HepG2 (cell line): Measurements from ENCODE around the gene VAMP4. TPM values are rescaled to one million over a fixed set of nuclear protein-coding genes. Genes with fewer than 3 reads are reported as not detected.

ENCODE experiments used
- KDM1A ChIP-seq: IDR thresholded peaks from 2 replicates; pipeline ENCODE4 v1.6.1; 2016; ENCODE audit warnings: missing compliant biosample characterization
- KLF6 ChIP-seq: IDR thresholded peaks from 2 replicates; pipeline ENCODE4 v1.8.0; 2016; ENCODE audit warnings: missing biosample characterization, missing genetic modification reagents
- NFKB2 ChIP-seq: sonication (generic); formaldehyde crosslinking; IDR thresholded peaks from 2 replicates; pipeline ENCODE4 v1.4.0; 2020; ENCODE audit warnings: missing genetic modification reagents, borderline replicate concordance
- PCBP2 ChIP-seq: fragments of 200-400 bp; formaldehyde crosslinking; optimal IDR thresholded peaks from 2 replicates; pipeline ENCODE3; 2018; ENCODE audit warnings: low read length, low read depth; ENCODE audit not compliant: poor library complexity, severe bottlenecking
- PHF5A ChIP-seq: IDR thresholded peaks from one replicate; pipeline ENCODE4 v1.6.1; 2018; ENCODE audit warnings: low read depth, missing genetic modification reagents; ENCODE audit not compliant: unreplicated experiment
- SIX4 ChIP-seq: sonication (generic); formaldehyde crosslinking; IDR thresholded peaks from 2 replicates; pipeline ENCODE4 v1.4.0; 2020; ENCODE audit warnings: missing genetic modification reagents
- SP2 ChIP-seq: sonication (generic); formaldehyde crosslinking; IDR thresholded peaks from 2 replicates; pipeline ENCODE4 v1.5.1; 2020; ENCODE audit warnings: mild to moderate bottlenecking, missing genetic modification reagents
- ZNF383 ChIP-seq: sonication (generic); formaldehyde crosslinking; IDR thresholded peaks from 2 replicates; pipeline ENCODE4 v1.4.0; 2020; ENCODE audit warnings: missing genetic modification reagents, mild to moderate bottlenecking, borderline replicate concordance
- ZSCAN29 ChIP-seq: sonication (generic); formaldehyde crosslinking; conservative IDR thresholded peaks from 2 replicates; pipeline ENCODE4 v1.4.0; 2020; ENCODE audit warnings: mild to moderate bottlenecking, missing genetic modification reagents
- polyA plus RNA-seq, 8 experiments: library from polyadenylated mRNA; depleted of rRNA in 3 of 8; stranded (reverse) in 7 of 8; unstranded in 1 of 8; fragments of >200 nt; fragmentation: Illumina TruSeq in 4 of 8; extraction: Trizol in 4 of 8; gene quantifications; 2 replicates each; pipeline versions ENCODE4 v1.2.1 to v1.2.3, GENCODE V29; 2011 to 2016; ENCODE audit warnings: low read depth in 4 of 8, missing spikeins in 1 of 8, mixed read lengths in 1 of 8; ENCODE audit not compliant: insufficient read depth in 1 of 8
- total RNA-seq, 5 experiments: library from RNA; depleted of rRNA; stranded (reverse); fragments of >200 nt; fragmentation: Illumina TruSeq; extraction: Trizol; gene quantifications; 2 replicates each; pipeline ENCODE4 v1.2.3, GENCODE V29; 2016; ENCODE audit warnings: low read depth in 1 of 5
- TF ChIP-seq, protein P1 (sequence below): sonication (generic); formaldehyde crosslinking; IDR thresholded peaks from 2 replicates; pipeline ENCODE4 v1.4.0; 2020; ENCODE audit warnings: mild to moderate bottlenecking, missing genetic modification reagents
- TF ChIP-seq, protein P2 (sequence below): IDR thresholded peaks from 2 replicates; pipeline ENCODE4 v1.6.1; 2016; ENCODE audit warnings: low read depth
- TF ChIP-seq, protein P3 (sequence below): sonication (generic); formaldehyde crosslinking; IDR thresholded peaks from 2 replicates; pipeline ENCODE4 v1.8.1; 2022; ENCODE audit warnings: mild to moderate bottlenecking, missing genetic modification reagents
- TF ChIP-seq, protein P4 (sequence below): sonication (generic); formaldehyde crosslinking; IDR thresholded peaks from 2 replicates; pipeline ENCODE4 v1.4.0; 2020; ENCODE audit warnings: missing genetic modification reagents, borderline replicate concordance

The VAMP4 gene
- total and polyA plus RNA-seq, 2 of the 13 experiments (the other 11 are each of a cell fraction or from before 2014, with no cell fraction given): 1.4 to 2.0 TPM

DNA sequence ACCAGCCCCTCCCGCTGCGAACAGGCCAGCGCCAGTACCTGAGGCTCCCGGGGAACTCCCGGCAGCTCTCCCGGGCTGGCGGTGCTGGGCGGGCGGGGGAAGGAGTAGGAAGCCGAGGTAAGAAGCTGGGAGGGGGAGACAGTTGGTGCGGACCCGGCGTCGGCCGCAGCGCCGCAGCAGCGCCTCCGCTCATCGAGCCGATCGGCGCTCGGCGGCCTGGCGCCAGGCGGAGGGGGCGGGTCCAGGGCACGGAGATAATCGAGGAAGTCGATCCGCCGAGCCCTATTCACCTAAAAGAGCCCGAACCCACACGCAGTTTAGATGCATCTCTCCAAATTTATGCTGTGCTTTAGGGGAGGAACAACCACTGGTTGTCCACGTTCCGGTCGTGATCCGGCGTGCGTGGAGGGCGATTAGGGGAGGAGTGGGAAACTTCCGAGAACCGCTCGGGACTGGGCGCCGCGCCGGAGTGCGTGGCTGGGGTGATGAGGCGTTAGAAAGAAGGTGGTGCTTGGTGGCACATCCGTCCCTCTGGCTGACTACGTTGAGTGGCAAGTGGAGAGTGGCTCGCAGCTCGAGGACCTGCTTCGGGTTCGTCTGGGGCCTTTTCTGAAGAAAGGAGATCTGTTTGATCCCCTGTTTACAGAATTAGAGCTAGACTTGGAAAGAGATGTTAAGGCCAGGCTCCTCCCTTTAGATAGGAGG is at the start of gene VAMP4 (continued):
- TF ChIP-seq, protein P1, sequence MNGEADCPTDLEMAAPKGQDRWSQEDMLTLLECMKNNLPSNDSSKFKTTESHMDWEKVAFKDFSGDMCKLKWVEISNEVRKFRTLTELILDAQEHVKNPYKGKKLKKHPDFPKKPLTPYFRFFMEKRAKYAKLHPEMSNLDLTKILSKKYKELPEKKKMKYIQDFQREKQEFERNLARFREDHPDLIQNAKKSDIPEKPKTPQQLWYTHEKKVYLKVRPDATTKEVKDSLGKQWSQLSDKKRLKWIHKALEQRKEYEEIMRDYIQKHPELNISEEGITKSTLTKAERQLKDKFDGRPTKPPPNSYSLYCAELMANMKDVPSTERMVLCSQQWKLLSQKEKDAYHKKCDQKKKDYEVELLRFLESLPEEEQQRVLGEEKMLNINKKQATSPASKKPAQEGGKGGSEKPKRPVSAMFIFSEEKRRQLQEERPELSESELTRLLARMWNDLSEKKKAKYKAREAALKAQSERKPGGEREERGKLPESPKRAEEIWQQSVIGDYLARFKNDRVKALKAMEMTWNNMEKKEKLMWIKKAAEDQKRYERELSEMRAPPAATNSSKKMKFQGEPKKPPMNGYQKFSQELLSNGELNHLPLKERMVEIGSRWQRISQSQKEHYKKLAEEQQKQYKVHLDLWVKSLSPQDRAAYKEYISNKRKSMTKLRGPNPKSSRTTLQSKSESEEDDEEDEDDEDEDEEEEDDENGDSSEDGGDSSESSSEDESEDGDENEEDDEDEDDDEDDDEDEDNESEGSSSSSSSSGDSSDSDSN (CRISPR knock-in tag): peak; percentile 57; the same call in 1 of the 2 replicates
- no peak for TF ChIP-seq SIX4
- TF ChIP-seq KLF6 (CRISPR knock-in tag): no peak
- TF ChIP-seq SP2 (CRISPR knock-in tag): peak; percentile 57; the same call in 1 of the 2 replicates
- no peak for TF ChIP-seq PCBP2
- TF ChIP-seq PHF5A (CRISPR knock-in tag): no peak
- TF ChIP-seq ZNF383 (CRISPR knock-in tag): no peak
- TF ChIP-seq, protein P2, sequence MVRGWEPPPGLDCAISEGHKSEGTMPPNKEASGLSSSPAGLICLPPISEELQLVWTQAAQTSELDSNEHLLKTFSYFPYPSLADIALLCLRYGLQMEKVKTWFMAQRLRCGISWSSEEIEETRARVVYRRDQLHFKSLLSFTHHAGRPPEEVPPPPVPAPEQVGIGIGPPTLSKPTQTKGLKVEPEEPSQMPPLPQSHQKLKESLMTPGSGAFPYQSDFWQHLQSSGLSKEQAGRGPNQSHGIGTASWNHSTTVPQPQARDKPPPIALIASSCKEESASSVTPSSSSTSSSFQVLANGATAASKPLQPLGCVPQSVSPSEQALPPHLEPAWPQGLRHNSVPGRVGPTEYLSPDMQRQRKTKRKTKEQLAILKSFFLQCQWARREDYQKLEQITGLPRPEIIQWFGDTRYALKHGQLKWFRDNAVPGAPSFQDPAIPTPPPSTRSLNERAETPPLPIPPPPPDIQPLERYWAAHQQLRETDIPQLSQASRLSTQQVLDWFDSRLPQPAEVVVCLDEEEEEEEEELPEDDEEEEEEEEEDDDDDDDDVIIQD (CRISPR knock-in tag): peak; percentile 40; the same call in 1 of the 2 replicates
- TF ChIP-seq NFKB2: no peak; the same call in 1 of the 2 replicates
- TF ChIP-seq, protein P3, sequence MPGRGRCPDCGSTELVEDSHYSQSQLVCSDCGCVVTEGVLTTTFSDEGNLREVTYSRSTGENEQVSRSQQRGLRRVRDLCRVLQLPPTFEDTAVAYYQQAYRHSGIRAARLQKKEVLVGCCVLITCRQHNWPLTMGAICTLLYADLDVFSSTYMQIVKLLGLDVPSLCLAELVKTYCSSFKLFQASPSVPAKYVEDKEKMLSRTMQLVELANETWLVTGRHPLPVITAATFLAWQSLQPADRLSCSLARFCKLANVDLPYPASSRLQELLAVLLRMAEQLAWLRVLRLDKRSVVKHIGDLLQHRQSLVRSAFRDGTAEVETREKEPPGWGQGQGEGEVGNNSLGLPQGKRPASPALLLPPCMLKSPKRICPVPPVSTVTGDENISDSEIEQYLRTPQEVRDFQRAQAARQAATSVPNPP: no peak
- TF ChIP-seq, protein P4, sequence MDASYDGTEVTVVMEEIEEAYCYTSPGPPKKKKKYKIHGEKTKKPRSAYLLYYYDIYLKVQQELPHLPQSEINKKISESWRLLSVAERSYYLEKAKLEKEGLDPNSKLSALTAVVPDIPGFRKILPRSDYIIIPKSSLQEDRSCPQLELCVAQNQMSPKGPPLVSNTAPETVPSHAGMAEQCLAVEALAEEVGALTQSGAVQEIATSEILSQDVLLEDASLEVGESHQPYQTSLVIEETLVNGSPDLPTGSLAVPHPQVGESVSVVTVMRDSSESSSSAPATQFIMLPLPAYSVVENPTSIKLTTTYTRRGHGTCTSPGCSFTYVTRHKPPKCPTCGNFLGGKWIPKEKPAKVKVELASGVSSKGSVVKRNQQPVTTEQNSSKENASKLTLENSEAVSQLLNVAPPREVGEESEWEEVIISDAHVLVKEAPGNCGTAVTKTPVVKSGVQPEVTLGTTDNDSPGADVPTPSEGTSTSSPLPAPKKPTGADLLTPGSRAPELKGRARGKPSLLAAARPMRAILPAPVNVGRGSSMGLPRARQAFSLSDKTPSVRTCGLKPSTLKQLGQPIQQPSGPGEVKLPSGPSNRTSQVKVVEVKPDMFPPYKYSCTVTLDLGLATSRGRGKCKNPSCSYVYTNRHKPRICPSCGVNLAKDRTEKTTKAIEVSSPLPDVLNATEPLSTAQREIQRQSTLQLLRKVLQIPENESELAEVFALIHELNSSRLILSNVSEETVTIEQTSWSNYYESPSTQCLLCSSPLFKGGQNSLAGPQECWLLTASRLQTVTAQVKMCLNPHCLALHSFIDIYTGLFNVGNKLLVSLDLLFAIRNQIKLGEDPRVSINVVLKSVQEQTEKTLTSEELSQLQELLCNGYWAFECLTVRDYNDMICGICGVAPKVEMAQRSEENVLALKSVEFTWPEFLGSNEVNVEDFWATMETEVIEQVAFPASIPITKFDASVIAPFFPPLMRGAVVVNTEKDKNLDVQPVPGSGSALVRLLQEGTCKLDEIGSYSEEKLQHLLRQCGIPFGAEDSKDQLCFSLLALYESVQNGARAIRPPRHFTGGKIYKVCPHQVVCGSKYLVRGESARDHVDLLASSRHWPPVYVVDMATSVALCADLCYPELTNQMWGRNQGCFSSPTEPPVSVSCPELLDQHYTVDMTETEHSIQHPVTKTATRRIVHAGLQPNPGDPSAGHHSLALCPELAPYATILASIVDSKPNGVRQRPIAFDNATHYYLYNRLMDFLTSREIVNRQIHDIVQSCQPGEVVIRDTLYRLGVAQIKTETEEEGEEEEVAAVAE (CRISPR knock-in tag): no peak
- no peak for TF ChIP-seq ZSCAN29 (CRISPR knock-in tag)
- no peak for TF ChIP-seq KDM1A (CRISPR knock-in tag)
